Epithelial cell of proximal tubule (primary cell): ENCODE measurements around the gene CHFR. TPM values are rescaled to one million over a fixed set of nuclear protein-coding genes. Genes with fewer than 3 reads are reported as not detected.
"Not testable (repeated sequence)": the region's sequence is repeated elsewhere in the genome, so short reads cannot be mapped to it uniquely, and the experiment has no call there.

Experiments used
- DNase-seq: peaks from one replicate; pipeline ENCODE4 v3.0.0-alpha.2; 2011; ENCODE audit warnings: low read depth
- H3K4me3 ChIP-seq: 2 replicates; pipeline ENCODE4 v1.5.1; 2011; ENCODE audit warnings: low read depth, mild to moderate bottlenecking, low read length
- total RNA-seq: library from RNA; depleted of rRNA; stranded (reverse); fragments of >200 nt; gene quantifications from 2 replicates; pipeline ENCODE4 v1.2.3, GENCODE V29; 2015
- TF ChIP-seq, protein P1 (sequence below): conservative IDR thresholded peaks from 2 replicates; pipeline ENCODE4 v1.5.1; 2012; ENCODE audit warnings: low read depth, mild to moderate bottlenecking, low read length

The CHFR gene
- total RNA-seq, 1 donor from 2014 or later = 26.2 TPM

DNA sequence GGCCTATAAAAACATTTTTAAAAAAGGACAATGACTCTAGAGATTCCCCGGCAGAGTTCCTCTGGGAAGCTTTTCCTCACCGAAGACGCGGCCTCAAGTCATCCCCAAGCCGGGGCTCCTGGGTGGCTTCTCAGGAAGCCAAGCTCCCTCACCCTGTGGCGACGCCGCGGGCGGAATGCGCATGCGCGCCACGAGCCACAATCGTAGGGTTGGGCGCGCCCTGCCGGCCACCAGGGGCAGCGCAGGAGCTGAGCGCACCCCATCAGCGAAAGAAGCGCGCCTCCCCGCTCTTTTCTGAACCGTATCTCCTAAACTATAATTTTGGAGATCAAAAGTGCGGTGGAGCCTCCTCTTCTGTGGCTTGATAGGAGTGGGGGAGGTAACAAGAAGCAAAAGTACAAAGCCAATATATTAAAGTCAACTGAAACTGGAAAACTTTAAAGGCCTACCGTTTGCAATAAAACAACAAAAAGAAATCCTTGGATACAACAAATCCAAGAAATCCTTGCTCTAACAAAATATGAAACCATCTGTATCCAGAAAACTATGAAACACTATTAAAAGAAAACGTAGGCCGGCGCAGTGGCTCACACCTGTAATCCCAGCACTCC lies 17.4 kb upstream of the CHFR start:
- DNase-seq = no peak
- no peak overlapping the region for H3K4me3 ChIP-seq
- TF ChIP-seq, protein P1, sequence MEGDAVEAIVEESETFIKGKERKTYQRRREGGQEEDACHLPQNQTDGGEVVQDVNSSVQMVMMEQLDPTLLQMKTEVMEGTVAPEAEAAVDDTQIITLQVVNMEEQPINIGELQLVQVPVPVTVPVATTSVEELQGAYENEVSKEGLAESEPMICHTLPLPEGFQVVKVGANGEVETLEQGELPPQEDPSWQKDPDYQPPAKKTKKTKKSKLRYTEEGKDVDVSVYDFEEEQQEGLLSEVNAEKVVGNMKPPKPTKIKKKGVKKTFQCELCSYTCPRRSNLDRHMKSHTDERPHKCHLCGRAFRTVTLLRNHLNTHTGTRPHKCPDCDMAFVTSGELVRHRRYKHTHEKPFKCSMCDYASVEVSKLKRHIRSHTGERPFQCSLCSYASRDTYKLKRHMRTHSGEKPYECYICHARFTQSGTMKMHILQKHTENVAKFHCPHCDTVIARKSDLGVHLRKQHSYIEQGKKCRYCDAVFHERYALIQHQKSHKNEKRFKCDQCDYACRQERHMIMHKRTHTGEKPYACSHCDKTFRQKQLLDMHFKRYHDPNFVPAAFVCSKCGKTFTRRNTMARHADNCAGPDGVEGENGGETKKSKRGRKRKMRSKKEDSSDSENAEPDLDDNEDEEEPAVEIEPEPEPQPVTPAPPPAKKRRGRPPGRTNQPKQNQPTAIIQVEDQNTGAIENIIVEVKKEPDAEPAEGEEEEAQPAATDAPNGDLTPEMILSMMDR = peak; percentile 59

DNA sequence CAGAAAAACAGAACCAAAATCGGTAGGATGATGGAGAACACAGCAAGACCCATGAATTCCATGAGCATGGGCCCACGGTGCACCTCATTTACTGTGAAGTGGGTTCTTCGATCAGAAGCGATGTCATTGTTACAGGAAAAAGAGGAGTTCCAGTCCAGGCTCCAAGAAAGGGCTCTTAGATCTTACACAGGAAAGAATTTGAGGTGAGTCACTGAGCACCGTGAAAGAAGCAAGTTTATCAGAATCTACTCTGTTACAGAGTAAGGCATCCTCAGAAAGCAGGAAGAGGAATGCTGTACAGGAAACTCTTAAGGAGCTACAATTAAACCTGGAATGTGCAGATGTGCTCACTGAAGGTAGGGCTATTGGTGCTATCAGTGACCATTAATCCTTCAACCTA lies 11.6 kb upstream of the CHFR start:
- TF ChIP-seq, protein P1 = no peak
- DNase-seq = no peak
- H3K4me3 ChIP-seq = no peak overlapping the region

DNA sequence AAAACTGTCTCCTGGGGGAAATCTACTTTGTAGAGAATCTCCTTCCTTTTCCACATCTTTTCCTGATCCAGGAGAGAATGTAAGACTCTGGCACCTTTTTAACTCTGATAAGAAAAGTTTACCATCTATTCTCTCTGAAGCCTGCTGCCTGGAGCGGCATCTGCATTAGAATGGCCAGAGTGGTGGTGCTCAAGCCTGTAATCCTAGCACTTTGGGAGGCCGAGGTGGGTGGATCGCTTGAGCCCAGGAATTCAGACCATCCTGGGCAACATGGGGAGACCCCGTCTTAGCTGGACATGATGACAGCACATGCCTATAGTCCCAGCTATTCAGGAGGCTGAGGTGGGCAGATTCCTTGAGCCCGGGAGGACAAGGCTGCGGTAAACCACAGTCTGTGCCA lies 1.4 kb upstream of the CHFR start:
- DNase-seq = no peak
- H3K4me3 ChIP-seq = no peak overlapping the region
- TF ChIP-seq, protein P1 = no peak

DNA sequence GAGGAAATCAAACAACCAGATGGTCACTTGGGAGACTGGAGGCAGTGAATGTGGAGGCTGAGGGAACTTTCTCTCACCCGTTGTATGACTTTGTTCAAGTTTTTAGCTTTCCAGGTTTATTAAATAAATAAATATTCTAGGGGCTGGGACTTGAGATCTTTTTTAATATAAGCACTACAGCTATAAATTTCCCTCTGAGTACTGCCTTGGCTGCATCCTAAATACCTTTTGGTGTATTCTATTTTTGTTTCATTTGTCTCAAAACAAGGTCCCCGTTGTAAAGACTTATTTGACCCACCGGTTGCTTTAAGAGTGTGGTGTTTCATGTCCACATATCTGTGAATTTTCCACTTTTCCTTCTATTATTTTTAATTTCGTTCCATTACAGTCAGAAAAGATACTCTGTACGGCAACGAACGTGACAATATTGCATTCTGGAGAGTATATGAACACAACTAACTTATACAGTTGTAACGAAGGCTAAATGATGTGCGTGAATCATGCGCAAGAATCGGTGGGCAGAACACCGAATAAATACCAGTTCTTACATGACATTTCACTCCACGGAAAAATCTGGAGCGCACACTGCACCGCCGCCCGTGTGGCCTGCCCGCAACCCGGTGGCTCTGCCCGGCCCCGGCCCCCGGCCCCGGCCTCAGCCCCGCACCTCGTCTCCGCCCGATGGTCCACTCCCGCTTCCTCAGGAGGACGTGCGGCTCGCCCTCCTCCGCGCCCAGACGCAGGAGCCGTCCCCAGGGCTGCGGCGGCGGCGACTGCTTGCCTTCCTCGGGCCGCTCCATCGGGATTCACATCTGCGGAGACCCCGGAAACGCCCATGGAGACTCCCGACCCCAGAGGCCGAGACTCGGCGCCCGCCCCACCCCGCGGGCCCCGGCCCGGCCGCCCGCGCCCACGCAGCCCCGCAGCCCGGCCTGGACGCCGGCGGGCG lies 602 bp downstream of the CHFR start:
- no peak for DNase-seq
- TF ChIP-seq, protein P1 = no peak
- peak overlapping the region; percentile 90 for H3K4me3 ChIP-seq

DNA sequence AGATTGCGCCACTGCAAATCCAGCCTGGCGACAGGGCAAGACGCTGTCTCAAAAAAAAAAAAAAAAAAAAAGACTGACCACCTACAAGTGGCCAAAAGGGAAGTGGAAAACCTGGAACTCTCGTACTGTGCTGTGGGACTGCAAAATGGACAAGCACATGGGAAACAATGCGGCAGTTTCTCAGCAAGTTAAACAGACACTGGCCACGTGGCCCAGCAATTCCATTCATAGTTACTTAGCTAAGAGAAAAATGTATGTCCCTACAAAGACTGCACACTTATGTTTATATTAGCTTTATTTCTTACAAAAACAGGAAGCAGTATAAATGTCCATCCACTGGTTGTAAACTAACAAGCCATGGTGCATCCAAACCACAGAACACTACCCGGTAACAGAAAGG lies 5.6 kb downstream of the CHFR start:
- no peak for DNase-seq
- TF ChIP-seq, protein P1 = no peak
- H3K4me3 ChIP-seq = no peak overlapping the region

DNA sequence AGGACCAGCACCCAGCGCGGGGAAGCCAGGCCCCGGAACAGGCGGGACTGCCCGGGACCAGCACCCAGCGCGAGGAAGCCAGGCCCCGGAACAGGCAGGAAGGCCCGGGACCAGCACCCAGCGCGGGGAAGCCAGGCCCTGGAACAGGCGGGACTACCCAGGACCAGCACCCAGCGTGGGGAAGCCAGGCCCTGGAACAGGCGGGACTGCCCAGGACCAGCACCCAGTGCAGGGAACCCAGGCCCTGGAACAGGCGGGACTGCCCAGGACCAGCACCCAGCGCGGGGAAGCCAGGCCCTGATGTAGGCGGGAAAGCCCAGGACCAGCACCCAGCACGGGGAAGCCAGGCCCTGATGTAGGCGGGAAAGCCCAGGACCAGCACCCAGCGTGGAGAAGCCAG lies 12.8 kb downstream of the CHFR start:
- H3K4me3 ChIP-seq, DNase-seq: not testable (repeated sequence)

DNA sequence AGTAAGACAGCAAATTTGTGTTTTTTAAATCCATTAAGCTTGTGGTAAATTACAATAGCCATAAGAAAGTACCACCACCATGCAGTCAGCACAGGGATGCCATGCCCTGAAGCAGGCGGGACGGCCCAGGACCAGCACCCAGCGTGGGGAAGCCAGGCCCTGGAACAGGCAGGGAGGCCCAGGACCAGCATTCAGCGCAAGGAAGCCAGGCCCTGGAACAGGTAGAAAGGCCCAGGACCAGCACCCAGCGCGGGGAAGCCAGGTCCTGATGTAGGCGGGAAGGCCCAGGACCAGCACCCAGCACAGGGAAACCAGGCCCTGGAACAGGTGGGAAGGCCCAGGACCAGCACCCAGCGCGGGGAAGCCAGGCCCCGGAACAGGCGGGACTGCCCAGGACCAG lies 13.2 kb downstream of the CHFR start:
- TF ChIP-seq, protein P1 = no peak
- DNase-seq = no peak
- H3K4me3 ChIP-seq = no peak overlapping the region
